SJSA1 (cell line): ENCODE results near the gene ARMC9. TPM values are rescaled to one million over a fixed set of nuclear protein-coding genes. Genes with fewer than 3 reads are reported as not detected.
A peak's percentile ranks its signal among the peaks of the same experiment; 100 is the strongest.

Experiments
- DNase-seq, 2 experiments: peaks; one replicate each; pipeline ENCODE4 v3.0.0-alpha.2; 2015 to 2020; ENCODE audit warnings: low spot score in 2 of 2, low read depth in 1 of 2
- H3K27ac ChIP-seq: fragments of 250-450 bp; sonication (Bioruptor Pico); 2 replicates; pipeline ENCODE4 v1.5.1; 2020; ENCODE audit warnings: mild to moderate bottlenecking, moderate library complexity
- H3K27me3 ChIP-seq: fragments of 250-450 bp; sonication (Bioruptor Pico); replicated peaks from 2 replicates; pipeline ENCODE4 v1.5.1; 2020; ENCODE audit warnings: mild to moderate bottlenecking, moderate library complexity
- H3K36me3 ChIP-seq: fragments of 250-450 bp; sonication (Bioruptor Pico); 2 replicates; pipeline ENCODE4 v1.5.1; 2020; ENCODE audit warnings: mild to moderate bottlenecking
- H3K4me1 ChIP-seq: fragments of 250-450 bp; sonication (Bioruptor Pico); replicated peaks from 2 replicates; pipeline ENCODE4 v1.6.1; 2021; ENCODE audit warnings: mild to moderate bottlenecking
- H3K4me3 ChIP-seq: fragments of 250-450 bp; sonication (Bioruptor Pico); 2 replicates; pipeline ENCODE4 v1.5.1; 2020; ENCODE audit warnings: mild to moderate bottlenecking
- H3K9me3 ChIP-seq: fragments of 250-450 bp; sonication (Bioruptor Pico); replicated peaks from 2 replicates; pipeline ENCODE4 v1.5.1; 2020; ENCODE audit warnings: mild to moderate bottlenecking
- total RNA-seq: library from RNA; depleted of rRNA; stranded (reverse); fragments of >200 nt; shearing (Covaris generic); gene quantifications from 2 replicates; pipeline ENCODE4 v1.2.3, GENCODE V29; 2014; rRNA removed

The ARMC9 gene, protein sequence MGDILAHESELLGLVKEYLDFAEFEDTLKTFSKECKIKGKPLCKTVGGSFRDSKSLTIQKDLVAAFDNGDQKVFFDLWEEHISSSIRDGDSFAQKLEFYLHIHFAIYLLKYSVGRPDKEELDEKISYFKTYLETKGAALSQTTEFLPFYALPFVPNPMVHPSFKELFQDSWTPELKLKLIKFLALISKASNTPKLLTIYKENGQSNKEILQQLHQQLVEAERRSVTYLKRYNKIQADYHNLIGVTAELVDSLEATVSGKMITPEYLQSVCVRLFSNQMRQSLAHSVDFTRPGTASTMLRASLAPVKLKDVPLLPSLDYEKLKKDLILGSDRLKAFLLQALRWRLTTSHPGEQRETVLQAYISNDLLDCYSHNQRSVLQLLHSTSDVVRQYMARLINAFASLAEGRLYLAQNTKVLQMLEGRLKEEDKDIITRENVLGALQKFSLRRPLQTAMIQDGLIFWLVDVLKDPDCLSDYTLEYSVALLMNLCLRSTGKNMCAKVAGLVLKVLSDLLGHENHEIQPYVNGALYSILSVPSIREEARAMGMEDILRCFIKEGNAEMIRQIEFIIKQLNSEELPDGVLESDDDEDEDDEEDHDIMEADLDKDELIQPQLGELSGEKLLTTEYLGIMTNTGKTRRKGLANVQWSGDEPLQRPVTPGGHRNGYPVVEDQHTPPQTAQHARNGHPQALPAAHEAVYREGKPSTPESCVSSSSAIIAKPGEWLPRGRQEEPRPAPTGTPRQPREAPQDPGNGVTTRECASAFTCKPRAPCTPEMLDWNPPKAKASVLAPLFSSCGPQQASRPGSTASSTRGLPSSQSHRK
- total RNA-seq: 15.2 and 19.1 TPM in 2 replicates

DNA sequence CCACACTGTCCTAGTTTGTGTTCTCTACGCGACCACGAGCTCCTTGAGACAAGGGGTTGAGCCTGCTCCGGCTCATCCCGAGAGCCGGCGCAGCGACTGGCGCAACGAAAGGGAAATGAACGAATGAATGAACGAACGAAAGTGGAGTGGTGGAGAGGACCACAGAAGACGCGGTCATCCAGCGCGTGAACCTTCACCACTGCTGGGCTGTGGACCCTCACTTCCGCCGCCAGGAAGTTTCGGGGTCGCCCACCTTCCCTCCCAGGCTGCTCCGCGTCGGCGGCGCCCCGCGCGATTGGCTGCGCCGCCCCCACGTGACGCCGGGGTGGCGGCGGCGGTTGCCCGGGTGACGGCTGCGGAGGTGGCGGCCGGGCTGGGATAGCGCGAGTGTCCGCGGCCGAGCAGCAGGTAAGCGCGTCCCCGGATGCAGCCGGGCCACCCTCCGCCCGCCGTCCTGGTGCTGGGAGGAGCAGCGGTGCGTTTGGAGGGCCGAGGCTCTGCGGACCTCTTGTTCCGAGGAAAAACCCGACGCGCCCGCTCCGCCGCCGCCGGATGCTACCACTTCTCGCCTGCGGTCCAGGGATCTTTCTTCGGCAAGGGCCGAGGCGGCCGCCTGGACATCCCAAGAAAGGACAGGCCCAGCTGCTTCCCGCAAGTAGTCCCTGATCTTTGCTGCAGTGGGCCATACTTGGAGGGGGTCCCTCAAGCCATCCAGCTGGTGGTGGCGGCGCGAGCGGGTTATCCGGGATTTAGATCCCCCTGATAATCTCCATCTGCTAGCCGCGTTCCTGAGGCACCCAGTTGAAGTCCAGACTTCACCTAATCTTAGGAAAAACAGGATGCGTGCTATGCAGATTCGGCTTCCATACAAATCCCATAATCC is at the start of gene ARMC9:
Gene ARMC9 (plus strand): TSS at position 341 of the 883 bp plus-strand sequence. CDS start 7,608 bp downstream, outside the sequence.
- DNase-seq: peak; percentile 64 to 87
- 0 out of 2 replicates have a peak, but pooled peaks cover 3% of the 10 kb centered on the region for H3K9me3 ChIP-seq
- H3K36me3 ChIP-seq: peaks cover 3% of the 10 kb centered on the region; the same call in 1 of the 2 replicates

DNA sequence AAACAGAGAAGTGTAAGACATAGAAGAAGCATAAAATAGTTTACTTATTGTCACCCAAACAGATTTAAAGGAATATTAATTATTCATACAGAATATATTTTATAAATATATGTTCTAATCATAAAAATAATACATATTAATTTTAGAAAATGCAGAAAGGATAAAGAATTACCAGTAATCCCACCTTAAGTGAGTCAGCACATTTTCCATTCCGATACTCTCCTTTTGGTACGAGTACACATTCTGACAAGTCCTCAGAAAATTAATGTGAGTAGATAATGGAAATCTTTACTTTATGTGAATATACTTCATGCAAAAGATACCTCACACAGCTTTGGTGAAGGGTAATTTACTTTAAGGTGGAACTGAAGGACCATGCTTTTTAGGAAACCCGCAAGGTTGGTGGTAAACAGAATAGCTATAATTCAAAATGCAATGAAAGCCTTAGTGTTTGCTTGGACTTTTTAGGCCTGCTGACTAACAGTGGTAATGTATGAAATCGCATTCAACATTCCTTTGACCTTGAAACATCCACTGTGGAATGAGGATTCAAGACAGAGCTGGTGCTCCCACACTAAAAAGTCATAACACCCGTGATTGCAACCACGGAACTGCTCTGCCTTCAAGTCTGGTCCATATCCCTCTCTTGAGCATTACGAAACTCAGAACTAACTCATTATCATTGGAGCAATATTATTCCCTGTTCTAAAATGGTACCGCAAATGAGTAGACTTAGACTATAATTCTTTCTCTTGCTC is 45.5 kb upstream of the ARMC9 start:
- Histone ChIP-seq H3K4me1 (peaks cover 4% of the 10 kb centered on the region), H3K36me3 (peaks cover 61% of the 10 kb centered on the region), H3K9me3 (no peaks in the 10 kb centered on the region), H3K27me3 (no peaks in the 10 kb centered on the region), H3K27ac (peak overlapping the region; percentile 19; the same call in 1 of the 2 replicates), H3K4me3 (no peak overlapping the region)
- DNase-seq: no peak

More for the DNA sequence above, at the start of gene ARMC9:
- H3K4me1 ChIP-seq: peaks cover 32% of the 10 kb centered on the region
- H3K27ac ChIP-seq: peak within 1 kb of the TSS; percentile 7; the same call in 1 of the 2 replicates
- no peaks in the 10 kb centered on the region for H3K27me3 ChIP-seq
- peak within 1 kb of the TSS; percentile 85 for H3K4me3 ChIP-seq

DNA sequence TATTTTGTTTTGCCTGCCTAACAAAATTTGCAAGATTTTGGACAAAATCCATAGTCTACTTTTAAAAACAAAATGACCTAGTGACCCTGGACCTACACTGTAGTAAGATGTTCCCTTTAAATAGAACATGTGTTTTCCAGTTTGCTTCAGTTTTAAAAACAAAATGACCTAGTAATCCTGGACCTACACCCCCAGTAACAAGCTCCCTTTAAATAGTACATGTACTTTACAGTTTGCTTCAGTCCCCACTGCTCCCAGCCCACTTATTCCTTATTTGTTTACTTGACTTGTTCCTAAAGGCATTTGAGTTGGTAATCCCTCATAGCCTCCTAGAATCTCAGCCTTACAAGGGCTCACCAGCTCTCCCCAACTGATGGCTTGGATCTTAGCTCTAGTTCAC is 39.1 kb upstream of the ARMC9 start:
- H3K4me3 ChIP-seq: no peak overlapping the region
- H3K4me1 ChIP-seq: peaks cover 39% of the 10 kb centered on the region
- no peak overlapping the region for H3K27ac ChIP-seq
- H3K36me3 ChIP-seq: peaks cover 22% of the 10 kb centered on the region
- no peaks in the 10 kb centered on the region for H3K9me3 ChIP-seq
- no peaks in the 10 kb centered on the region for H3K27me3 ChIP-seq
- no peak for DNase-seq

DNA sequence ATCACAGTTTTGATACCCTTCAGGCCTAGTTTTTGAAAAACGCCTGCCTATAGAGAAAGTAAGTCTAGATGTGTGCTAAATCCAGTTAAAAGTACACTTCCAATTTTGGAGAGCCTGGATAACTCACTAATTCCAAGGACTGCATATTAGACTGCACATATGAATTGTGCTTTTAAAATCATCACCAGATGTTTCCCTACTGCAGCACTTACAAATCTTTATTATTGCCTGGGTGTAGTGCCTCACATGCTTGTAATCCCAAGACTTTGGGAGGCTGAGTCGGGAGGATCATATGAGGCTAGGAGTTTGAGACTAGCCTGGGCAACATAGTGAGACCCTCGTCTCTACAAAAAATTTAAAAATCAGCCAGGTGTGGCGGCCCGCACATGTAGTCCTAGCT is 37.7 kb upstream of the ARMC9 start:
- DNase-seq: no peak
- no peaks in the 10 kb centered on the region for H3K9me3 ChIP-seq
- H3K4me3 ChIP-seq: no peak overlapping the region
- H3K27me3 ChIP-seq: no peaks in the 10 kb centered on the region
- H3K4me1 ChIP-seq: peaks cover 39% of the 10 kb centered on the region
- peaks cover 26% of the 10 kb centered on the region for H3K36me3 ChIP-seq
- peak overlapping the region; percentile 85; the same call in 1 of the 2 replicates for H3K27ac ChIP-seq

DNA sequence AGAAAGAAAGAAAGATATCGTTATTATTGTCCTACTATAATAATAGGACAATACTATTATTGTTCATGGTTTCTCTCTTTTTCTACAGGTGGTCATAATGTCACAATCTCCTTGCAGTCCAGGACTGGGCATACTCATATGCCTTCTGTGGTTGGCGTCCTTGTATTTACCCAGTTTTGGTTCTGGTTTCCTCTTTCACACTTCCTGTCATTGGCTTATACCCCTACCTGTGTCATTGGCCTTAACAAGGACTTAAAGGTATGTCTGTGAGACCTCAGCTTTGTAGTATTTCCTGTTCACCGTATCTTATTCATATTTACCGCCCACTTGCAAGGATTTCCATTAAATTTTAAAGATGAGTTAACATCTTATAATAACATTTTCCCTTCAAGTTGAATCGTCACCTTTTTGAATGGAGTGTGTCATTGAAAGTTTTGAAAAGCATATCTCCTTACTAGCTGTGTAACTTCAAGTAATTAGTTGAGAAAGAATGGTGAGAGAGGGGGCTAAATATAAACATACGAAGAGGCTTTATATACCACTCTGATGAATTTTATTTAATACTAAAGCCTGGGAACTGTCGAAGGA is 37.1 kb upstream of the ARMC9 start:
- Histone ChIP-seq H3K4me3 (no peak overlapping the region), H3K9me3 (no peaks in the 10 kb centered on the region), H3K36me3 (peaks cover 33% of the 10 kb centered on the region), H3K27ac (peak overlapping the region; percentile 85), H3K4me1 (peaks cover 39% of the 10 kb centered on the region), H3K27me3 (no peaks in the 10 kb centered on the region)
- DNase-seq: no peak

DNA sequence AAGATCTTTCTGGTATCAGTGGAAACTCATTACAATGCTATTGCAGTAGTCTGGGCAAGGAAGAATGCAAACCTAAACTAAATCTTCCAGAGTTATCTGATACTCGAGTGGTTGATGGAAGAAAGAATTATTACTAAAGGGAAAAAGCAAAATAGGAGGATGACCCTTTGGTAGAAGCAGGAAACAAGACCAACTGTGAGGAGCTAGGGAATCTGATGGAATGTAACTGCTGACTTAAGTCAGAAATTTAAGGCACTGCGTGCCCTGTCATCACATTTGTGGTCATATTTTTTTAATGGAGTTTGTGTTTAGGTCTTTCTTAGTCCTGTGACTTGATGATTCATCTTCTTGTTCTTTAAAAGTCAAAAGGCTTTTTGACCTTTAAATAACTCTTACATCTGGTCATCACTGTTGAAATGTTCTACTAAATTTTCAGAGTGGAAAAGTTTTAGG is 36.5 kb upstream of the ARMC9 start:
- Histone ChIP-seq H3K27ac (peak overlapping the region; percentile 85), H3K9me3 (no peaks in the 10 kb centered on the region), H3K4me3 (no peak overlapping the region), H3K36me3 (peaks cover 34% of the 10 kb centered on the region), H3K27me3 (no peaks in the 10 kb centered on the region), H3K4me1 (peaks cover 39% of the 10 kb centered on the region)
- peak; percentile 68 to 92 for DNase-seq

DNA sequence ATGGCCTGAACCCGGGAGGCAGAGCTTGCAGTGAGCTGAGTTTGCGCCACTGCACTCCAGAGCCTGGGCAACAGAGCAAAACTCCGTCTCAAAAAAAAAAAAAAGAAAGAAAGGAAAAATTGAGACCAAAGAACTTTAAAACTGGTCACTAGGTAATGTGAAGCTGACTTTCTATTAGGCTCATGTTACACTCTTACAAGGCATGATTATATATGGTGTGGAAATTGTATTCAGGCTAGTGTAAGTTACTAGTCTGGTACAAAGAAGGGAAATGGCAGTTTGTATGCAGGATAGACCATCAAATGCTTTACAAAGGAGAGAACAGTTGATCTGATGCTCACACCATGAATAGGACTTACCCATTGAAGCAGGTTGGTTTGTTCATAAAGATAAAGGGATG is 35.4 kb upstream of the ARMC9 start:
- H3K4me3 ChIP-seq: no peak overlapping the region
- peaks cover 45% of the 10 kb centered on the region for H3K36me3 ChIP-seq
- H3K9me3 ChIP-seq: no peaks in the 10 kb centered on the region
- H3K27ac ChIP-seq: no peak overlapping the region
- DNase-seq: no peak
- no peaks in the 10 kb centered on the region for H3K27me3 ChIP-seq
- peaks cover 39% of the 10 kb centered on the region for H3K4me1 ChIP-seq

DNA sequence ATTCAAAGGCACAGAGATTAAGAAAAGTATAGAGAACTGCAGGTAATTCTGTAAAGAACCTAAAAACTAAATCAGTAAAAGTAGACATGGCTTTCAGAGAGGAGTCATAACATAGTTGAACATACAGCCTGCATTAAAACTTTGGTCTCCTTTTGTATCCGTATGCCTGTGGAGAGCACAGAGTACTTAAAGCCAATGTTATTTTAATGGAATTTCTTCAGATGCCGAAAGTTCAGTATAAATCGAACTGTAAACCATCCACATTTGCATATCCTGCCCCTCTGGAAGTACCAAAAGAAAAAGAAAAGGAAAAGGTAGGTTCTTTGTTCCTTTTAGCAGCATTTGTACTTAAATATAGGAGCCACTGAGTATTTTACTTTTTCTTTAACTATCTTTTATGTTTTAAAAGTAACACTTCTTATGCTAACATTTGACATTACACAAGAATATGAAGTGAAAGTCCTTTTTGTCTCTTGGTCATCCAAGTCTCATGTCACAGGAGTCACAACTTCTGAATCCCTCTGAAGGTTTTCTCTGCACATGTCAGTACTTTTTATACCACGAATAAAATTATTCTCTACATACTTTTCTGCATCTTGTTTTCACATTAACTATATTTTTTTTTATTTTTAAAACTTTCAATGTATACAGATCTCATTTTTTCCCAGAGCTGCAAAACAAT is 34.9 kb upstream of the ARMC9 start:
- no peak for DNase-seq
- Histone ChIP-seq H3K27me3 (no peaks in the 10 kb centered on the region), H3K27ac (no peak overlapping the region), H3K9me3 (no peaks in the 10 kb centered on the region), H3K4me3 (no peak overlapping the region), H3K36me3 (peaks cover 51% of the 10 kb centered on the region), H3K4me1 (peaks cover 39% of the 10 kb centered on the region)

DNA sequence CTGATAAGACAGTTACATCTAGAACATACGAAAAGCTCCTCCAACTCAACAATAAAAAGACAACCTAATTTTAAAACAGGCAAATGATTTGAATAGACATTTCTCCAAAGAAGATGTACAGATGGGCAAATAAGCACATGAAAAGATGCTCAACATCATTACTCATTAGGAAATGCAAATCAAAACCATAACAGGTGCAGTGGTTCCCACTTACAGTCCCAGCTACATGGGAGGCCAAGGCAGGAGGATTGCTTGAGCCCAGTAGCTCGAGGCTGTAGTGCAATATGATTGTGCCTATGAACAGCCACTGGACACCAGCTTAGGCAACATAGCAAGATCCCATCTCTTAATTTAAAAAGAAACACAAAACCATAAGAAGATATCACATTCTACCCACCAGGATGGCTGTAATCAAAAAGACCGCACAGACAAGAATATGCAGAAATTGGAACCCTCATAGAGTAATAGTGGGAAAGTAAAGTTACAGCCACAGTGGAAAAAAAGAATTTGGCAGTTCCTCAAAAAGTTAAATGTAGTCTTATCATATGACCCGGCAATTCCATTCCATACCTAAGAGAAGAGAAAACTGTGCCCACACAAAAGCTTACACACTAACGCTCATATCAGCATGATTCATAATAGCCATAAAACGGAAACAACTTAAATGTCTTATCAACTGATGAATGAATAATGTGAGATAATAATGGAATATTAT is 30.5 kb upstream of the ARMC9 start:
- no peak for DNase-seq
- H3K27me3 ChIP-seq: no peaks in the 10 kb centered on the region
- no peak overlapping the region for H3K4me3 ChIP-seq
- no peak overlapping the region for H3K27ac ChIP-seq
- peaks cover 91% of the 10 kb centered on the region for H3K36me3 ChIP-seq
- no peaks in the 10 kb centered on the region for H3K9me3 ChIP-seq
- H3K4me1 ChIP-seq: peaks cover 3% of the 10 kb centered on the region; the same call in 1 of the 2 replicates

DNA sequence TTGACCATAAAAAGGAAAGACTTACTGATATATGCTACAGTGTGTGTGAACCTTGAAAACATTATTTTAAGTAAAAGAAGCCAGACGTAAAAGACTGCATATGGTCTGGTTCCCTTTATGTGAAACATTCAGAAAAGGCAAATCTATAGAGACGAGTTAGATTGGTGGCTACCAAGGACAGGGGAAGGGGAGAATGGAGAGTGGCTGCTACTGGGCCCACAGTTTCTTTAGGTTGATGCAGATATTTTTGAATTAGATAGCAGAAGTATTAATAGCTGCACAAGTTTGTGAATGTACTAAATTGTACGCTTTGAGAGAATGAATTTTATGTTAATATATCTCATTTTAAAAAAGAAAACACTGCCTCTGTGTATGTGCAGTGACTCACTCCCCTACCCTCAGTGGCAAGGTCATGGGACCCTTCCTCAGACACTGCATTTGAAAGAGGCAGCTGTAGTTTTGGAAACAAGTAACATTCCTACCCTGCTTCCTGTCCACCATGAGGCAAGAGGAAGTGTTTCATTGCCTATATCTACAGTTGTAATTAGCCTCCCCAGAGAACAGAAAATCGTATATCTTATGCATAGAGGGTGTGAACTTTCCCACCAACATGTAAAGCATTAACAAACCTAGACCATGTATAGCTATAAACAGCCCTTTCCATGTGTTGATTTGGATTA is 29.8 kb upstream of the ARMC9 start:
- no peak for DNase-seq
- Histone ChIP-seq H3K36me3 (peaks cover 89% of the 10 kb centered on the region), H3K9me3 (no peaks in the 10 kb centered on the region), H3K4me1 (no peaks in the 10 kb centered on the region), H3K4me3 (no peak overlapping the region), H3K27ac (no peak overlapping the region), H3K27me3 (no peaks in the 10 kb centered on the region)

DNA sequence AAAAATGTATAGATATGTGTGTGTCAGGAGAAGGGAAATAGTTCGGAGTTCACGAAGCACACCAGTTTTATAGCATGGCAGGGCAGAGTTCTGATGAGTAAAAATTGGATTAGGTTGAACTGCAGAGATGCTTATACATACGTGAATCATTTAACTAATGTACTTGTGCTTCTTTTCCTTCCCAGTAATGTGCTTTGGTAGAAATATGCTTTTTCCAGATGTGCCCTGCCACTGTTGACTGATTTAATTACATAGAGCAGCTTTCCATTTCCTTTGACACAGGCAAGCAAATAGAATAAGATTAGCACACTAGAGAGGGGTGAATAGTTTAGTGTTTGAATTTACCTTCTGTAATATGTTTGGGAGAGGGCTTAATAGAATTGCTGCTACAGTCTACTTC is 28.9 kb upstream of the ARMC9 start:
- no peak for DNase-seq
- no peak overlapping the region for H3K27ac ChIP-seq
- H3K36me3 ChIP-seq: peaks cover 89% of the 10 kb centered on the region

More for the DNA sequence above, 28.9 kb upstream of the ARMC9 start:
- Histone ChIP-seq H3K27me3 (no peaks in the 10 kb centered on the region), H3K4me1 (no peaks in the 10 kb centered on the region), H3K9me3 (no peaks in the 10 kb centered on the region), H3K4me3 (no peak overlapping the region)
